Liver (tissue), 9 donors: ENCODE data around the gene ABHD18. TPM values are rescaled to one million over a fixed set of nuclear protein-coding genes. Genes with fewer than 3 reads are reported as not detected.
A peak's percentile ranks its signal among the peaks of the same experiment; 100 is the strongest.

ENCODE experiments used
- DNase-seq: peaks from one replicate; pipeline ENCODE4 v3.0.0-alpha.2; 2017; ENCODE audit warnings: low spot score
- H3K27ac ChIP-seq, 2 donors: one replicate each; pipeline ENCODE4 v1.7.0; 2013; ENCODE audit warnings: inconsistent platforms in 2 of 2, low read length in 2 of 2, control low read depth in 1 of 2, low read depth in 1 of 2, mild to moderate bottlenecking in 1 of 2
- H3K27me3 ChIP-seq, 4 donors: one replicate each; pipeline versions ENCODE4 v1.6.1 to v1.7.0; 2013; ENCODE audit warnings: low read length in 3 of 4, inconsistent platforms in 1 of 4, mild to moderate bottlenecking in 1 of 4, moderate library complexity in 1 of 4; ENCODE audit not compliant: control insufficient read depth in 4 of 4, insufficient read depth in 4 of 4
- H3K36me3 ChIP-seq, 4 donors: one replicate each; pipeline versions ENCODE4 v1.6.1 to v1.7.0; 2013; ENCODE audit warnings: low read length in 3 of 4, mild to moderate bottlenecking in 3 of 4, low read depth in 1 of 4, moderate library complexity in 1 of 4; ENCODE audit not compliant: control insufficient read depth in 4 of 4, insufficient read depth in 3 of 4
- H3K4me1 ChIP-seq, 4 donors: one replicate each; pipeline versions ENCODE4 v1.6.1 to v1.7.0; 2013; ENCODE audit warnings: low read length in 3 of 4, mild to moderate bottlenecking in 3 of 4, moderate library complexity in 1 of 4; ENCODE audit not compliant: control insufficient read depth in 4 of 4, insufficient read depth in 4 of 4
- H3K4me3 ChIP-seq, 3 donors: one replicate each; pipeline versions ENCODE4 v1.6.1 to v1.7.0; 2013; ENCODE audit warnings: low read length in 3 of 3, control low read depth in 1 of 3, low read depth in 1 of 3, mild to moderate bottlenecking in 1 of 3
- H3K9ac ChIP-seq, 2 donors: one replicate each; pipeline ENCODE4 v1.7.0; 2013; ENCODE audit warnings: low read length in 2 of 2, mild to moderate bottlenecking in 2 of 2, moderate library complexity in 2 of 2, control low read depth in 1 of 2, low read depth in 1 of 2
- H3K9me3 ChIP-seq, 4 donors: one replicate each; pipeline versions ENCODE4 v1.6.1 to v1.7.0; 2013; ENCODE audit warnings: low read length in 3 of 4; ENCODE audit not compliant: control insufficient read depth in 4 of 4
- GABPA ChIP-seq, 2 donors: IDR thresholded peaks in 1 of 2; conservative IDR thresholded peaks in 1 of 2; 2 replicates each; pipeline ENCODE4 v1.6.1; 2016; ENCODE audit warnings: antibody characterized with exemption in 2 of 2, mild to moderate bottlenecking in 1 of 2, moderate library complexity in 1 of 2
- HNF4A ChIP-seq, 2 donors: conservative IDR thresholded peaks; 2 replicates each; pipeline ENCODE4 v1.6.1; 2016; ENCODE audit warnings: antibody characterized with exemption in 2 of 2, mild to moderate bottlenecking in 2 of 2
- RAD21 ChIP-seq, 2 donors: IDR thresholded peaks; 2 replicates each; pipeline ENCODE4 v1.6.1; 2016; ENCODE audit warnings: antibody characterized with exemption in 2 of 2, mild to moderate bottlenecking in 2 of 2
- YY1 ChIP-seq: IDR thresholded peaks from 2 replicates; pipeline ENCODE4 v1.6.1; 2016; ENCODE audit warnings: antibody characterized with exemption, mild to moderate bottlenecking
- ZBTB33 ChIP-seq: IDR thresholded peaks from 2 replicates; pipeline ENCODE4 v1.6.1; 2016; ENCODE audit warnings: antibody characterized with exemption
- WGBS: extraction: QIAGEN DNeasy Blood & Tissue Kit; methylation state at CpG from one replicate; pipeline ENCODE4 v1.1.7; 2013; 5-methylcytosine and 5-hydroxymethylcytosine counted together
- polyA plus RNA-seq, 2 donors: library from polyadenylated mRNA; stranded (reverse) in 1 of 2; unstranded in 1 of 2; fragments of 200-250 nt in 1 of 2; fragments of >200 nt in 1 of 2; fragmentation: Nextera tagmentation in 1 of 2; extraction: Ambion mirVana in 1 of 2; gene quantifications; one replicate each; pipeline versions ENCODE4 v1.2.1 to v1.2.3, GENCODE V29; 2013 to 2015
- total RNA-seq, 2 donors: library from RNA; depleted of rRNA; stranded (reverse); fragments of >200 nt; gene quantifications; one replicate each; pipeline ENCODE4 v1.2.3, GENCODE V29; 2014
- donor health status: healthy.
- donor health status: healthy.
- donor health status: healthy.
- donor health status: healthy.
- donor health status: healthy.

The ABHD18 gene
- total and polyA plus RNA-seq, 4 donors = 3.9 to 14.1 (median 8.5) TPM

GRCh38 chr4:128076464-128076863, 111.3 kb downstream of the ABHD18 start:
- Histone ChIP-seq H3K9ac (no peak overlapping the region), H3K27ac (peak overlapping the region in 1 of 2 donors; percentile 7), H3K36me3 (peaks cover 0 to 13% (median 7%) of the 10 kb centered on the region in 4 donors), H3K9me3 (no peaks in the 10 kb centered on the region), H3K4me1 (peaks cover 0 to 14% (median 5%) of the 10 kb centered on the region in 4 donors), H3K4me3 (no peak overlapping the region), H3K27me3 (no peaks in the 10 kb centered on the region)
- no peak for DNase-seq
- 79% methylated on average over 4 of the region's 4 CpGs for WGBS
- TF ChIP-seq HNF4A (conservative IDR thresholded peaks at IDR 0.05) (no peak), GABPA (IDR thresholded peaks at IDR 0.05 in 1 of 2, conservative IDR thresholded peaks at IDR 0.05 in 1 of 2) (no peak), RAD21 (IDR thresholded peaks at IDR 0.05) (no peak), YY1 (no peak), ZBTB33 (no peak)

Other genes with a start within 250 kb of the ABHD18 start
- not detected for gene SLC25A31, start 235.0 kb upstream of the ABHD18 start, total RNA-seq
- not detected for gene SLC25A31, start 235.0 kb upstream of the ABHD18 start, polyA plus RNA-seq
- 1 to 10 TPM; 1.6 to 5.3 TPM for gene HSPA4L, start 183.1 kb upstream of the ABHD18 start, total RNA-seq
- gene HSPA4L, start 183.1 kb upstream of the ABHD18 start, polyA plus RNA-seq = 1 to 10 TPM; 2.0 to 3.7 TPM
- gene PLK4, start 84.5 kb upstream of the ABHD18 start, total RNA-seq = 10 to 100 TPM in 1 of 2 donors, under 1 TPM in 1; 0.42 to 28.9 TPM
- gene PLK4, start 84.5 kb upstream of the ABHD18 start, polyA plus RNA-seq = under 1 TPM; 0.68 to 0.78 TPM
- 10 to 100 TPM; 19.5 to 21.0 TPM for gene MFSD8, start 233 bp upstream of the ABHD18 start, total RNA-seq
- gene MFSD8, start 233 bp upstream of the ABHD18 start, polyA plus RNA-seq = 10 to 100 TPM in 1 of 2 donors, 1 to 10 TPM in 1; 6.3 to 15.6 TPM
- 10 to 100 TPM; 17.5 to 69.6 TPM for gene LARP1B, start 95.9 kb downstream of the ABHD18 start, total RNA-seq
- 10 to 100 TPM; 20.7 to 26.7 TPM for gene LARP1B, start 95.9 kb downstream of the ABHD18 start, polyA plus RNA-seq